ENCODE measurements around the gene LYZL2.
"Not testable (repeated sequence)": the region's sequence is repeated elsewhere in the genome, so short reads cannot be mapped to it uniquely, and the experiment has no call there.

GRCh38 chr10:30642856-30643255 lies 13.3 kb upstream of the LYZL2 start:
- not testable (repeated sequence) for TF ChIP-seq CTCF (IDR thresholded peaks at IDR 0.05 in 2 of 3, conservative IDR thresholded peaks at IDR 0.05 in 1 of 3; ENCODE audit: borderline replicate concordance in 1 of 3, insufficient read depth in 1 of 3, low read depth in 2 of 3, low read length in 2 of 3); RAD21 (IDR thresholded peaks at IDR 0.05; ENCODE audit: low read depth); POLR2A (IDR thresholded peaks at IDR 0.05; ENCODE audit: borderline replicate concordance, extremely low read depth, insufficient read depth, insufficient read length); SP1 (IDR thresholded peaks at IDR 0.05; ENCODE audit: low read depth)
- TF ChIP-seq, protein P1, sequence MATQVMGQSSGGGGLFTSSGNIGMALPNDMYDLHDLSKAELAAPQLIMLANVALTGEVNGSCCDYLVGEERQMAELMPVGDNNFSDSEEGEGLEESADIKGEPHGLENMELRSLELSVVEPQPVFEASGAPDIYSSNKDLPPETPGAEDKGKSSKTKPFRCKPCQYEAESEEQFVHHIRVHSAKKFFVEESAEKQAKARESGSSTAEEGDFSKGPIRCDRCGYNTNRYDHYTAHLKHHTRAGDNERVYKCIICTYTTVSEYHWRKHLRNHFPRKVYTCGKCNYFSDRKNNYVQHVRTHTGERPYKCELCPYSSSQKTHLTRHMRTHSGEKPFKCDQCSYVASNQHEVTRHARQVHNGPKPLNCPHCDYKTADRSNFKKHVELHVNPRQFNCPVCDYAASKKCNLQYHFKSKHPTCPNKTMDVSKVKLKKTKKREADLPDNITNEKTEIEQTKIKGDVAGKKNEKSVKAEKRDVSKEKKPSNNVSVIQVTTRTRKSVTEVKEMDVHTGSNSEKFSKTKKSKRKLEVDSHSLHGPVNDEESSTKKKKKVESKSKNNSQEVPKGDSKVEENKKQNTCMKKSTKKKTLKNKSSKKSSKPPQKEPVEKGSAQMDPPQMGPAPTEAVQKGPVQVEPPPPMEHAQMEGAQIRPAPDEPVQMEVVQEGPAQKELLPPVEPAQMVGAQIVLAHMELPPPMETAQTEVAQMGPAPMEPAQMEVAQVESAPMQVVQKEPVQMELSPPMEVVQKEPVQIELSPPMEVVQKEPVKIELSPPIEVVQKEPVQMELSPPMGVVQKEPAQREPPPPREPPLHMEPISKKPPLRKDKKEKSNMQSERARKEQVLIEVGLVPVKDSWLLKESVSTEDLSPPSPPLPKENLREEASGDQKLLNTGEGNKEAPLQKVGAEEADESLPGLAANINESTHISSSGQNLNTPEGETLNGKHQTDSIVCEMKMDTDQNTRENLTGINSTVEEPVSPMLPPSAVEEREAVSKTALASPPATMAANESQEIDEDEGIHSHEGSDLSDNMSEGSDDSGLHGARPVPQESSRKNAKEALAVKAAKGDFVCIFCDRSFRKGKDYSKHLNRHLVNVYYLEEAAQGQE (IDR thresholded peaks at IDR 0.05; ENCODE audit: low read depth) = not testable (repeated sequence)
